Left lung (tissue), 10 donors: ENCODE results near the gene WDR54. TPM values are rescaled to one million over a fixed set of nuclear protein-coding genes. Genes with fewer than 3 reads are reported as not detected.

Experiments
- ATAC-seq: fragments of 200-7000 bp; cut with Tn5 transposase; one replicate; pipeline ENCODE4 v1.9.1; 2020; ENCODE audit warnings: moderate library complexity
- DNase-seq, 4 donors: peaks; one replicate each; pipeline ENCODE4 v3.0.0-alpha.2; 2013 to 2020
- H3K27ac ChIP-seq, 2 donors: fragments of 200-600 bp; sonication (generic) in 1 of 2; one replicate each; pipeline versions ENCODE4 v1.5.0 to v1.8.0; 2020 to 2021
- H3K27me3 ChIP-seq, 2 donors: fragments of 200-600 bp; sonication (generic) in 1 of 2; one replicate each; pipeline versions ENCODE4 v1.5.0 to v1.8.0; 2020 to 2021
- H3K36me3 ChIP-seq, 2 donors: fragments of 200-600 bp; sonication (generic) in 1 of 2; one replicate each; pipeline versions ENCODE4 v1.5.0 to v1.8.0; 2020 to 2021
- H3K4me1 ChIP-seq, 2 donors: fragments of 200-600 bp; one replicate each; pipeline ENCODE4 v1.8.0; 2021
- H3K4me3 ChIP-seq, 2 donors: fragments of 200-600 bp; sonication (generic) in 1 of 2; one replicate each; pipeline versions ENCODE4 v1.5.0 to v1.8.0; 2020 to 2021; ENCODE audit warnings: mild to moderate bottlenecking in 1 of 2
- H3K9me3 ChIP-seq, 2 donors: fragments of 200-600 bp; sonication (generic) in 1 of 2; one replicate each; pipeline versions ENCODE4 v1.5.0 to v1.8.0; 2020 to 2021
- intact Hi-C, 2 donors: fragments of 100-400 bp; cut with DNase I; formaldehyde crosslinking; loops; one replicate each; pipeline versions ENCODE4 v1.11.2 to v1.14.2; 2022
- polyA plus RNA-seq, 6 donors: library from polyadenylated mRNA; unstranded; fragments of 120-200 nt; gene quantifications; one replicate each; pipeline ENCODE4 v1.2.1, GENCODE V29; 2013; ENCODE audit not compliant: insufficient read length in 6 of 6
- total RNA-seq, 2 donors: library from RNA; stranded (reverse); fragmentation: NEBNext Ultra II Directional; extraction: Animal tissue kit (Norgen Biotek cat#: 25700); gene quantifications; one replicate each; pipeline ENCODE4 v1.2.1, GENCODE V29; 2021
- TF ChIP-seq, protein P1 (sequence below), 2 donors: fragments of 200-600 bp; sonication (generic) in 1 of 2; IDR thresholded peaks; one replicate each; pipeline versions ENCODE4 v1.5.0 to v1.8.0; 2021; ENCODE audit warnings: antibody characterized with exemption in 2 of 2
- donor health status: DM: no; HTN: yes; CAD: no.
- donor health status: DM: no; HTN: no; CAD: no.

The WDR54 gene
- total and polyA plus RNA-seq, 8 donors, result 9.2 to 39.6 (median 35.2) TPM

- H3K27ac ChIP-seq, result peak overlapping the region in 1 of 2 donors; percentile 60
- peaks cover 0 to 8% of the 10 kb centered on the region in 2 donors for H3K36me3 ChIP-seq
- peaks cover 14 to 80% of the 10 kb centered on the region in 2 donors for H3K4me1 ChIP-seq
- ATAC-seq, result peak; percentile 74
- DNase-seq, result peak in 1 of 4 donors; percentile 9
- TF ChIP-seq, protein P1, sequence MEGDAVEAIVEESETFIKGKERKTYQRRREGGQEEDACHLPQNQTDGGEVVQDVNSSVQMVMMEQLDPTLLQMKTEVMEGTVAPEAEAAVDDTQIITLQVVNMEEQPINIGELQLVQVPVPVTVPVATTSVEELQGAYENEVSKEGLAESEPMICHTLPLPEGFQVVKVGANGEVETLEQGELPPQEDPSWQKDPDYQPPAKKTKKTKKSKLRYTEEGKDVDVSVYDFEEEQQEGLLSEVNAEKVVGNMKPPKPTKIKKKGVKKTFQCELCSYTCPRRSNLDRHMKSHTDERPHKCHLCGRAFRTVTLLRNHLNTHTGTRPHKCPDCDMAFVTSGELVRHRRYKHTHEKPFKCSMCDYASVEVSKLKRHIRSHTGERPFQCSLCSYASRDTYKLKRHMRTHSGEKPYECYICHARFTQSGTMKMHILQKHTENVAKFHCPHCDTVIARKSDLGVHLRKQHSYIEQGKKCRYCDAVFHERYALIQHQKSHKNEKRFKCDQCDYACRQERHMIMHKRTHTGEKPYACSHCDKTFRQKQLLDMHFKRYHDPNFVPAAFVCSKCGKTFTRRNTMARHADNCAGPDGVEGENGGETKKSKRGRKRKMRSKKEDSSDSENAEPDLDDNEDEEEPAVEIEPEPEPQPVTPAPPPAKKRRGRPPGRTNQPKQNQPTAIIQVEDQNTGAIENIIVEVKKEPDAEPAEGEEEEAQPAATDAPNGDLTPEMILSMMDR (IDR thresholded peaks at IDR 0.05), result no peak
- H3K27me3 ChIP-seq, result no peaks in the 10 kb centered on the region
- no peaks in the 10 kb centered on the region for H3K9me3 ChIP-seq
- intact Hi-C loops, result no loop called here
- H3K4me3 ChIP-seq, result no peak overlapping the region
Observed at GRCh38 chr2:74383254-74383653, 38.3 kb upstream of the WDR54 start.

- Histone ChIP-seq H3K4me1 (peaks cover 14 to 84% of the 10 kb centered on the region in 2 donors), H3K36me3 (peaks cover 0 to 7% of the 10 kb centered on the region in 2 donors), H3K9me3 (no peaks in the 10 kb centered on the region), H3K27ac (peak overlapping the region; percentile 46 to 60), H3K4me3 (no peak overlapping the region), H3K27me3 (no peaks in the 10 kb centered on the region)
- ATAC-seq (no peak), DNase-seq (no peak)
- intact Hi-C loops, result no loop called here
- TF ChIP-seq, protein P1 (IDR thresholded peaks at IDR 0.05), result no peak
Observed at GRCh38 chr2:74384051-74384450, 37.5 kb upstream of the WDR54 start.

DNA sequence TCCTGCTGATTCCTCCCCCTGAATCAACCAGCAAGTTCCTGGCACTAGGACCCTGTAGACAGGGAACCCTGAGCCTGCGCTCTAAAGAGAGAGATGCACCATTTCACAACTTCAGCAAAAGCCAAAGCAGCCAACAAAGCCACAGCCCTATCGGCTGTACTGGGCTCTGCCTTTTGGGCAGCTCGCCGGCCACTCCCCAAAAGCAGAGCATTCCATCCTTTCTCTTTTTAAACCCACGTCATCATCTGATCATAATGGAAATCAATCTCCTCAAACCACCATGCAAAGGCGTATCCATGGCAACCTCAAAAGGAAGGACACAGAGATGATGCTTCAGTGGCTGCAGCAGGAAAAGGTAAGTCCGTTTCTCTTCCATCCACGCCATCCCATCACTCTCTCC, 36.1 kb upstream of the WDR54 start:
- peak; percentile 20 for ATAC-seq
- intact Hi-C loops, result no loop called here

DNA sequence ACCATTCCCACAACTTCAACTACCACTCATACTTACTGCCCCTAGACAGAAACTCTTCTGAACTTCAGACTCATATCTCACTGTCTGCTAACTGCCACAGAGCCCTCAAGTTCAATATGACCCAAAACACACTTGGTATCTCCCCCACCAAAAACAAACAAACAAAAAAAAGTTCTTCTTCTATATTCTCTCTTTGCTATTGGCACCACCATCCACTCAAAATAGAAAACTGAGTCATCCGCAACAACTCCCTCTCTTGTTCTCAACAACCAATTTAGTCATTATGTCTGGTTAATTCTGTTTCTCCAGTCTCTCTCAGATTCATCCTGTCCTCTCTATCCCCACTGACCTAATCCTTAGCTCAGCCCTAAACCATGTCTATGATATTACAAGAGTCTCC, 34.2 kb upstream of the WDR54 start:
- intact Hi-C loops, result no loop called here
- Histone ChIP-seq H3K4me3 (no peak overlapping the region), H3K27ac (no peak overlapping the region), H3K36me3 (peaks cover 0 to 7% of the 10 kb centered on the region in 2 donors), H3K9me3 (no peaks in the 10 kb centered on the region), H3K4me1 (peaks cover 12 to 74% of the 10 kb centered on the region in 2 donors), H3K27me3 (no peaks in the 10 kb centered on the region)
- DNase-seq (no peak), ATAC-seq (no peak)
- TF ChIP-seq, protein P1 (IDR thresholded peaks at IDR 0.05), result no peak

More for the DNA sequence above, 36.1 kb upstream of the WDR54 start:
- Histone ChIP-seq H3K4me3 (no peak overlapping the region), H3K27me3 (no peaks in the 10 kb centered on the region), H3K36me3 (peaks cover 0 to 7% of the 10 kb centered on the region in 2 donors), H3K4me1 (peaks cover 16 to 84% of the 10 kb centered on the region in 2 donors), H3K27ac (peak overlapping the region in 1 of 2 donors; percentile 46), H3K9me3 (no peaks in the 10 kb centered on the region)
- DNase-seq, result no peak
- TF ChIP-seq, protein P1 (IDR thresholded peaks at IDR 0.05), result no peak

DNA sequence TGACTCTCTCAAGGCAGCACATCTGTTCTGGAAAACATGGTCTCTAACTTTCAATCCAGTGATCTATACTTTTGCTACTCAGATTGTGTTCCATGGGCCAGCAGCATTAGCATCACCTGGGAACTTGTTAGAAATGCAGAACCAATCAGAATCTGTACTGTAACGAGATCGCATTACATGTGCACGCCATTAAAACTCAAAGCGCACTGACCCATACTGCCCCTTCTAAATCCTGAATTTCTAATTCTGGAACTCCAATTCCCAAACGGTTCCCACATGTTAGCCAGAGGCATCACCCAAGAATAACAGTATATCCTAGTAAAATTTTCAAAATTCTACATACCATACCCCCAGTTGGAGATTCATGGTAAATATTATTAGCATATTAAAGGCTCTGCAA, 30.9 kb upstream of the WDR54 start:
- ATAC-seq, result no peak
- H3K9me3 ChIP-seq, result no peaks in the 10 kb centered on the region
- no peaks in the 10 kb centered on the region for H3K27me3 ChIP-seq
- peaks cover 0 to under 1% of the 10 kb centered on the region in 2 donors for H3K36me3 ChIP-seq
- no peak overlapping the region for H3K27ac ChIP-seq
- TF ChIP-seq, protein P1 (IDR thresholded peaks at IDR 0.05), result no peak
- no peak for DNase-seq
- intact Hi-C loops, result no loop called here
- H3K4me3 ChIP-seq, result peak overlapping the region; percentile 77 to 96
- H3K4me1 ChIP-seq, result peaks cover 12 to 49% of the 10 kb centered on the region in 2 donors
